Liver (tissue), 3 donors: ENCODE results near the gene SRRM3.

ENCODE experiments used
- EGR1 ChIP-seq, 2 donors: IDR thresholded peaks; 2 replicates each; pipeline ENCODE4 v1.6.1; 2016 to 2018; ENCODE audit warnings: antibody characterized with exemption in 2 of 2, low read depth in 2 of 2
- GABPA ChIP-seq, 2 donors: IDR thresholded peaks in 1 of 2; conservative IDR thresholded peaks in 1 of 2; 2 replicates each; pipeline ENCODE4 v1.6.1; 2016; ENCODE audit warnings: antibody characterized with exemption in 2 of 2, mild to moderate bottlenecking in 1 of 2, moderate library complexity in 1 of 2
- SP1 ChIP-seq: IDR thresholded peaks from 2 replicates; pipeline ENCODE4 v1.6.1; 2018; ENCODE audit warnings: antibody characterized with exemption, mild to moderate bottlenecking
- TAF1 ChIP-seq: conservative IDR thresholded peaks from 2 replicates; pipeline ENCODE4 v1.6.1; 2016; ENCODE audit warnings: antibody characterized with exemption, mild to moderate bottlenecking
- YY1 ChIP-seq: IDR thresholded peaks from 2 replicates; pipeline ENCODE4 v1.6.1; 2016; ENCODE audit warnings: antibody characterized with exemption, mild to moderate bottlenecking
- TF ChIP-seq, protein P1 (sequence below): fragments of 150-350 bp; IDR thresholded peaks from 2 replicates; pipeline ENCODE4 v1.5.1; 2017; ENCODE audit warnings: improper control_type of control experiment, low read depth, low read length; ENCODE audit not compliant: missing input control
- donor health status: healthy.
- donor health status: healthy.

DNA sequence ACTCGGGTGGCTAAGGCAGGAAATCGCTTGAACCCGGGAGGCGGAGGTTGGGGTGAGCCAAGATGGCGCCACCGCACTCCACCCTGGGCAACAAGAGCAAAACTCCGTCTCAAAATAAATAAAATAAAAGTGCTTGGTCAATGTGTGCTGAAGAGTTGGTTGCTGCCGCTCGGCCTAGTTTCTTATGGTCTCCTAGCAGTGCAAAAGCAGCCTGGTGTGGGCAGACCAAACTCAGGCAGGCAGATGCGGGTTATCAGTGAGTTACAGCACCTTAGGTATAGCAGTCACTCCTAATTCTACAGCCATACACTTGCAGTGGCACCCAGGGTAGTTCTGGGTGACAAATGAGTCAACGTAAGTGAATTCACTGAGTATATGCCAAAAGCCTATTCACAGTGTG lies 123.4 kb downstream of the SRRM3 start:
- TF ChIP-seq, protein P1, sequence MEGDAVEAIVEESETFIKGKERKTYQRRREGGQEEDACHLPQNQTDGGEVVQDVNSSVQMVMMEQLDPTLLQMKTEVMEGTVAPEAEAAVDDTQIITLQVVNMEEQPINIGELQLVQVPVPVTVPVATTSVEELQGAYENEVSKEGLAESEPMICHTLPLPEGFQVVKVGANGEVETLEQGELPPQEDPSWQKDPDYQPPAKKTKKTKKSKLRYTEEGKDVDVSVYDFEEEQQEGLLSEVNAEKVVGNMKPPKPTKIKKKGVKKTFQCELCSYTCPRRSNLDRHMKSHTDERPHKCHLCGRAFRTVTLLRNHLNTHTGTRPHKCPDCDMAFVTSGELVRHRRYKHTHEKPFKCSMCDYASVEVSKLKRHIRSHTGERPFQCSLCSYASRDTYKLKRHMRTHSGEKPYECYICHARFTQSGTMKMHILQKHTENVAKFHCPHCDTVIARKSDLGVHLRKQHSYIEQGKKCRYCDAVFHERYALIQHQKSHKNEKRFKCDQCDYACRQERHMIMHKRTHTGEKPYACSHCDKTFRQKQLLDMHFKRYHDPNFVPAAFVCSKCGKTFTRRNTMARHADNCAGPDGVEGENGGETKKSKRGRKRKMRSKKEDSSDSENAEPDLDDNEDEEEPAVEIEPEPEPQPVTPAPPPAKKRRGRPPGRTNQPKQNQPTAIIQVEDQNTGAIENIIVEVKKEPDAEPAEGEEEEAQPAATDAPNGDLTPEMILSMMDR, result no peak
- TF ChIP-seq SP1, result no peak
- no peak for TF ChIP-seq EGR1 (IDR thresholded peaks at IDR 0.05; ENCODE audit: low read depth in 2 of 2)
- TF ChIP-seq TAF1, result no peak
- TF ChIP-seq YY1, result no peak
- no peak for TF ChIP-seq GABPA (IDR thresholded peaks at IDR 0.05 in 1 of 2, conservative IDR thresholded peaks at IDR 0.05 in 1 of 2)
